IgD-negative memory B cell (primary cell): ENCODE results near the gene GOLGA8J. TPM values are rescaled to one million over a fixed set of nuclear protein-coding genes. Genes with fewer than 3 reads are reported as not detected.
"Not testable (repeated sequence)": the region's sequence is repeated elsewhere in the genome, so short reads cannot be mapped to it uniquely, and the experiment has no call there.

Experiments
- H3K27ac Mint-ChIP-seq, 3 donors: one replicate each; pipeline ENCODE4 v1.8.0; 2020 to 2022; ENCODE audit warnings: mild to moderate bottlenecking in 3 of 3, mixed read lengths in 3 of 3, moderate library complexity in 1 of 3
- H3K27me3 Mint-ChIP-seq: one replicate; pipeline ENCODE4 v1.8.0; 2021; ENCODE audit warnings: mixed read lengths
- H3K36me3 Mint-ChIP-seq: one replicate; pipeline ENCODE4 v1.8.0; 2020; ENCODE audit warnings: mild to moderate bottlenecking, mixed read lengths
- H3K4me1 Mint-ChIP-seq, 3 donors: one replicate each; pipeline ENCODE4 v1.8.0; 2020 to 2022; ENCODE audit warnings: mixed read lengths in 3 of 3, mild to moderate bottlenecking in 1 of 3
- H3K4me3 Mint-ChIP-seq, 4 donors: one replicate each; pipeline ENCODE4 v1.8.0; 2020 to 2022; ENCODE audit warnings: mild to moderate bottlenecking in 4 of 4, mixed read lengths in 4 of 4, moderate library complexity in 3 of 4
- H3K9me3 Mint-ChIP-seq, 3 donors: one replicate each; pipeline ENCODE4 v1.8.0; 2020 to 2021; ENCODE audit warnings: mixed read lengths in 3 of 3, mild to moderate bottlenecking in 1 of 3
- polyA plus RNA-seq: library from polyadenylated mRNA; unstranded; fragments of 300-500 nt; fragmentation: Illumina TruSeq; gene quantifications from one replicate; pipeline ENCODE4 v1.2.3, GENCODE V29; 2021

Gene GOLGA8J, protein sequence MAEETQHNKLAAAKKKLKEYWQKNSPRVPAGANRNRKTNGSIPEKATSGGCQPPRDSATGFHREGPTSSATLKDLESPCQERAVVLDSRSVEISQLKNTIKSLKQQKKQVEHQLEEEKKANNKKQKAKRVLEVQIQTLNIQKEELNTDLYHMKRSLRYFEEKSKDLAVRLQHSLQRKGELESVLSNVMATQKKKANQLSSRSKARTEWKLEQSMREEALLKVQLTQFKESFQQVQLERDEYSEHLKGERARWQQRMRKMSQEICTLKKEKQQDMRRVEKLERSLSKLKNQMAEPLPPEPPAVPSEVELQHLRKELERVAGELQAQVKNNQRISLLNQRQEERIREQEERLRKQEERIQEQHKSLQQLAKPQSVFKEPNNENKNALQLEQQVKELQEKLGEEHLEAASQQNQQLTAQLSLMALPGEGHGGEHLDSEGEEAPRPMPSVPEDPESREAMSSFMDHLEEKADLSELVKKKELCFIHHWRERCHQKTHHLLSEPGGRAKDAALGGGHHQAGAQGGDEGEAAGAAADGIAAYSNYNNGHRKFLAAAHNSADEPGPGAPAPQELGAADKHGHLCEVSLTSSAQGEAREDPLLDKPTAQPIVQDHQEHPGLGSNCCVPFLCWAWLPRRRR
- polyA plus RNA-seq = not detected

DNA sequence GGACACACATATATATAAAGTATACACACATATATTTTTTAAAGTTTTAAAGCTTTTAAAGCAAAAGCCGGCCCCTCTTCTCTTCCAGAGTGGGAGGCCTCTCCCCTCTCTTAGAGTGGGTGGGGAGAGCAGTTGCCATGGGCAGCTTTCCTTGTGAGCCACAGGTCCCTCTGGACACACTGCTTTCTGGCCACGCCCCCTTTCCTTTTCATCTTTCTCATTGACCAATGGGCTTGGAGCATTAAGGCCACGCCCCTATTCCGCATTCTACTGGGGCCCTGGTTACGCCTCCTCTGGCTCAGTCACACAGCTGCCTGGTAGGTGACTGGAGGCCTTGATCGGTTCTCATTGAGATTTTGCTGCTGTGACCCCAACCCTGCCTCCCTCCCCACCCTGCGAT, at the start of gene GOLGA8J:
Gene GOLGA8J, plus strand, starts transcription at position 301 of the 400 bp plus-strand sequence. Its CDS starts 98 bp downstream, at position 399.
- H3K4me3 Mint-ChIP-seq, H3K4me1 Mint-ChIP-seq, H3K27ac Mint-ChIP-seq, H3K27me3 Mint-ChIP-seq, H3K36me3 Mint-ChIP-seq, H3K9me3 Mint-ChIP-seq: not testable (repeated sequence)

DNA sequence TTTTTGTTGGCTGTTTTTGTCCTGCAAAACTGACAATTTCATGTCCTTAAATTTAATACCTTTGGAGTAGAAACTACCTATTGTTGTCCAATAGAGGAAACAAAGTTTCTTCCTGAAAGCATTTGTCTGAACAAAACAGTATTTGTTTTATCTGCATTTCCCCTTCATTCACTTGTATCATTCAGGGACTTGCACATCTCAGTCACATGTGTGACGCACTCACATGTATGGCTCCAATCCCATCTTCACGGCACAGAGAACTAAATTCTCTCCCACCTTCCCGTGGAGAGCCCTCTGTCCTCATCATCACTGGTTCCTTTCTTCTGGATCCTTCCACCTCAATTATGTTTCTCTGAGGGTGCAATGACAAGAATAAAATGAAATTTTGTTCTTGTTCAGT, 49.5 kb upstream of the GOLGA8J start:
- H3K27ac Mint-ChIP-seq = no peak overlapping the region

DNA sequence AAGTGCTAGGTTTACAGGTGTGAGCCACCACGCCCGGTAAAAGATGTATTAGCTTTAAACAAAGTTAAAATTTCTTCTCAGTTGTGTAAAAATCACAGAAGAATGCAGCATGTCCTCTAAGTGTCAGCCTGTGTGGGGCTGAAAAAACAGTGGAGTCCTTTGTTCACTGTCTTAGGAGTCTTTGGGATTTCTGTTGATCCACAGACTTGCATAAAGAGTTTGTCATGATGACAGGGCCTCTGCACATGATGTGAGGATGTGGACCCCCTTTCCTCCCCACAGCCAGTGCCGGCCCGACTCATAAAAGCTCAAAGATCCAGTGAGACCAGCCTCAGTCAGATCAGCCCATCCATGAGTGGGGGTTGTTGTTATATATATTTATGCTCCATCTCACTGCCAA, 49.0 kb upstream of the GOLGA8J start:
- H3K27ac Mint-ChIP-seq = no peak overlapping the region
- H3K4me1 Mint-ChIP-seq = no peaks in the 10 kb centered on the region
- no peak overlapping the region for H3K4me3 Mint-ChIP-seq
- peaks cover 5 to 22% (median 14%) of the 10 kb centered on the region in 3 donors for H3K9me3 Mint-ChIP-seq
- H3K27me3 Mint-ChIP-seq = no peaks in the 10 kb centered on the region
- H3K36me3 Mint-ChIP-seq = peaks cover 2% of the 10 kb centered on the region

More for the DNA sequence above, 49.5 kb upstream of the GOLGA8J start:
- Mint-ChIP-seq H3K36me3 (peaks cover 2% of the 10 kb centered on the region), H3K9me3 (peaks cover 5 to 20% (median 14%) of the 10 kb centered on the region in 3 donors), H3K27me3 (no peaks in the 10 kb centered on the region), H3K4me3 (no peak overlapping the region), H3K4me1 (no peaks in the 10 kb centered on the region)

DNA sequence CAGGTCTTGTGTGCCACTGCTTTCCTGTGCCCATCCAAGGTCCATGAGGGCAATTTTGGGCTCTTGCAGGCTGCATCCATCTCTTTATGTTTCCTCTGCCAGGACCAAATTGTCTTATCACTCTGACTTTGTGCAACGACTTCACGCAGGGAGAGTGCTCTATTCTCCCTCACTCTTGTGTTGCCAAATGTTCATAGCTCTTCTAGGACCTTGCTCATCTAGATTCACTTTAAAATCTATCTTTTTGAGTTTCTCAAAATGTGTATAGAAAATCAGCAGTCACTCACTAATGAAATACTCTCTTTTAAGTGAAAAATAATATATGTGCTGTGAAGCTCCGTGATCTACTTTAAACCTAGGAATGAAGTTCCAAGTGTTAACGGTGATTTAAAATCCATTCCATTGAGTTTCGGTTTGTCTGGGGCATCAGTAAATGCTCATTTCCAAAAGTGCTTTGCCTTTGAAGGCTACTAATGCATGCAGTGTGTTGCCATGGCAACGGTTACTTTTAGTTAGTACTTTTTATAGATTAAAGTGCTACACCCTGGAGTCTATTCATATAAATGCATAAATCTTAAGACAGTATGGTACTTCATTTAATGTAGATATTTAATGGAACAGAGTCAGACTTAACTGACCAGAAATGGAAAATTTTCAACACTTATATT, 46.6 kb upstream of the GOLGA8J start:
- Mint-ChIP-seq H3K9me3 (peaks cover 2 to 11% (median 10%) of the 10 kb centered on the region in 3 donors), H3K36me3 (peaks cover 2% of the 10 kb centered on the region), H3K4me1 (no peaks in the 10 kb centered on the region), H3K27ac (no peak overlapping the region), H3K27me3 (no peaks in the 10 kb centered on the region), H3K4me3 (no peak overlapping the region)

DNA sequence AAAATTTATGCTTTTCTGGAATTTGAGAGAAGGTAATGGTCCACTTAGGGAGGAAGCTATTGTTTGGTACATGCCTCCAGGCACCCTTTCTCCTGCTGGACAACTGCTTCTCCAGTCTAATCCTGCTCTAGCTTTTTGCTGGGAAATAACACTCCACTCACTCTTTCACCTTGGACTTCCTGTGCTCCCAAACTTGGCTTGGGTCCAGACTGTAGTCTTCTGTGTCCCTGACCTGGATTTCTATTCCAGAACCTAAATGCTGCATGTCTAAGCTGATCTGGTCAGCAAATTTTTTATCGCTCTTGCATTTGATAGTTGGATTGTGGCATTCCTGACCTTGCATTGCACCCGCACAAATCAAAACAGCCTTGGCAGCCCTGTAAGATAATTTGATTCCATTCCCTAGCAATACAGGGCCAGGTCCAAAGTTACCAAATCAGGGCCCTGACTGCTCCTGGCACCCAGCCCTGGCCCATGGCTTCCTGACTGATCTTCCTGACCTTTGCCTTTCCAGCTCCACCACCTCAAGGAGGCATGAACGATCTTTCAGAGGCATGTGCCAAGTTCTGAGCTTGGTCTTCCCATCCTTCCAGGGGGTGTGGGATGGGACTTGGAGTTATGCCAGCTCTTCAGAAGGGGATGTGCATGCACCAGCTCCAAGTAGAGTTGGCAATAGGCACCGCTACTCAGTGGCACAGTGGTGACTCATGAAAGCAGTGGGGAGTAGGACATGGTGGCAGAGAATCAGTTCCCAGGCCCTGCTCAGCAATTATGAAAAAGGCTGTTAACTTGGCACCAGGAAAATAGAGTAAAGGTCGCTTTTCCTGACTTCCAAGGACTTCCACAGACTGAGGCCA, 43.9 kb upstream of the GOLGA8J start:
- peaks cover 2 to 11% (median 7%) of the 10 kb centered on the region in 3 donors for H3K9me3 Mint-ChIP-seq
- H3K27ac Mint-ChIP-seq = no peak overlapping the region
- H3K4me1 Mint-ChIP-seq = no peaks in the 10 kb centered on the region
- no peak overlapping the region for H3K4me3 Mint-ChIP-seq
- H3K27me3 Mint-ChIP-seq = no peaks in the 10 kb centered on the region
- peaks cover 2% of the 10 kb centered on the region for H3K36me3 Mint-ChIP-seq

DNA sequence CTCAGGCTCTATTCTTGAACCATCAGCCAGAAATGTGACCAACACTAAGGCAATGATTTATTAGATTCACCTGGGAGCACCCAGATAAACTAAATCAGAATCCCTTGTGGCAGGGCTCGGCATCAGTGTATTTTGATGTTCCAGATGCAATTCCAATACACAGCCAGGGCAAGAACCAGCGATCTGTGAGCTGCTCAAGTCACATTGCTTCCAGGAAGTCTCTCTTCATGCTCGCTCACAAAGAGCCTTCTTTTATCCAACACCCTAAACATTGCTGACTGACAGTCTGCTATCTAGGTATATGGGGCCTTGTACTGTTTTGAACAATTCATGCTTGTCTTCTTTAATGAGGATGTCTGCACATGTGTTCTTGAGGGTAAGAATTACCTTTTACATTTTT, 40.9 kb upstream of the GOLGA8J start:
- Mint-ChIP-seq H3K27ac (no peak overlapping the region), H3K36me3 (no peaks in the 10 kb centered on the region), H3K4me1 (no peaks in the 10 kb centered on the region), H3K4me3 (no peak overlapping the region), H3K27me3 (no peaks in the 10 kb centered on the region), H3K9me3 (peaks cover 0 to 10% (median 3%) of the 10 kb centered on the region in 3 donors)

DNA sequence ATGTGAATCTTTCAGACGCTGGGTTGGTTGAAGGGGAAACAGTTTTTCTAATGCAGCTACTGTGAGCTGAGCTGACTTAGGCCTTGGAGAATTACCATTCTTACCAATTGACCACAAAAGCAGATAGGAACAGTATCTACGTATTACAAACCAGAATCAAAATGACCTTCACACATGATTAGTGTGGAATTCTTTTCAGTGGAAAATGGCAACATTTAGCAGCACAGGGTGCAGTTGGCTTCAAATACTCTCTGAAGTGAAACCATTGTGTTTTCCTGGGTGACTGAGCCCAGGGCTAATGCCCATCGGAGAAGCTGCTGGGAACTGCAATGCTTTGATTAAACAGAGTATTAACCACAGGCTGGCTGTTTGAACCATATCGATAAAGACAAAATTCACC, 40.2 kb upstream of the GOLGA8J start:
- Mint-ChIP-seq H3K4me1 (no peaks in the 10 kb centered on the region), H3K27me3 (no peaks in the 10 kb centered on the region), H3K4me3 (no peak overlapping the region), H3K36me3 (no peaks in the 10 kb centered on the region), H3K9me3 (peaks cover 0 to 3% (median 3%) of the 10 kb centered on the region in 3 donors), H3K27ac (no peak overlapping the region)

DNA sequence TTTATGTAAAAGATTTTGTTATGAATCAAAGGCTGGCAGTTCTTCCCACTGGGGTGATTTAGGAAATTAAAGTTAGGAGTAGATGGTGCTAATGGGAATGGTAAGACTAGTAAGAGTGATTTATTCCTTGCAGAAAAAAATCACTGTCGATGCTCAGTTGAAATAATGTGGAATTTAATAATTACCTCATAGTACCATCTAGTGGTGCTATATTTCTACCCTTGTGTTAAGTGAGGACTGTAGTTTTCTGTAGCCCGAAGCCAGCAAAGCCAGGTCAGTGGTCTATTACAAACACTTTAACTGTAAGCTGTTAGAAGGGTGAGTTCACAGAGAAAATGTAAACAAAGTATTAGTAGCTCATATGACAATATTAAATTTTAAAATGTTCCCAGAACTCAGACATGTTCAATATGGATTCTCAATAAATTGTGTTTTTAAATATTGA, 39.5 kb upstream of the GOLGA8J start:
- Mint-ChIP-seq H3K4me1 (no peaks in the 10 kb centered on the region), H3K27ac (no peak overlapping the region), H3K4me3 (no peak overlapping the region), H3K27me3 (no peaks in the 10 kb centered on the region), H3K36me3 (no peaks in the 10 kb centered on the region), H3K9me3 (peaks cover 0 to 3% (median 0%) of the 10 kb centered on the region in 3 donors)

DNA sequence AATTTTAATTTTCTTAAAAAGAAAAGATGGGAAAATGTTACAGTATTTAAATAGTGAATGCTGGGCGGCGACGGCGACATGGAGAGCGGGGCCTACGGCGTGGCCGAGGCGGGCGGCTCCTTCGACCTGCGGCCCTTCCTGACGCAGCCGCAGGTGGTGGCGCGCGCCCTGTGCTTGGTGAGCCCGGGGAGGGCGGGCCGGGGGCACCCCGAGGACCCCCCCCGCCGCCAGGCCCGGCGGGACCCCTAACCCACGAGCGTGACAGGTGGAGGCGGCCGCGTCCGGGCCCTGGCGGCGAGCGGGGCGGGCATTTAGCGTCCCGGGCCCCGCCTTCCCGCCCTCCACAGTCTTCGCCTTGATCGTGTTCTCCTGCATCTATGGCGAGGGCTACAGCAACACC, 38.4 kb upstream of the GOLGA8J start:
- H3K4me1 Mint-ChIP-seq = no peaks in the 10 kb centered on the region
- H3K27me3 Mint-ChIP-seq = no peaks in the 10 kb centered on the region
- H3K36me3 Mint-ChIP-seq = no peaks in the 10 kb centered on the region
- no peak overlapping the region for H3K4me3 Mint-ChIP-seq
- H3K9me3 Mint-ChIP-seq = no peaks in the 10 kb centered on the region
- no peak overlapping the region for H3K27ac Mint-ChIP-seq

DNA sequence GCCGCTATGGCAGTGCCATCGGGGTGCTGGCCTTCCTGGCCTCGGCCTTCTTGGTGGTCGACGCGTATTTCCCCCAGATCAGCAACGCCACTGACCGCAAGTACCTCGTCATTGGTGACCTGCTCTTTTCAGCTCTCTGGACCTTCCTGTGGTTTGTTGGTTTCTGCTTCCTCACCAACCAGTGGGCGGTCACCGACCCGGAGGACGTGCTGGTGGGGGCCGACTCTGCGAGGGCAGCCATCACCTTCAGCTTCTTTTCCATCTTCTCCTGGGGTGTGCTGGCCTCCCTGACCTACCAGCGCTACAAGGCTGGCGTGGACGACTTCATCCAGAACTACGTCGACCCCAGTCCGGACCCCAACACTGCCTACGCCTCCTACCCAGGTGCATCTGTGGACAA, 37.9 kb upstream of the GOLGA8J start:
- not testable (repeated sequence) for H3K36me3 Mint-ChIP-seq, H3K9me3 Mint-ChIP-seq, H3K4me1 Mint-ChIP-seq, H3K27ac Mint-ChIP-seq, H3K27me3 Mint-ChIP-seq, H3K4me3 Mint-ChIP-seq

DNA sequence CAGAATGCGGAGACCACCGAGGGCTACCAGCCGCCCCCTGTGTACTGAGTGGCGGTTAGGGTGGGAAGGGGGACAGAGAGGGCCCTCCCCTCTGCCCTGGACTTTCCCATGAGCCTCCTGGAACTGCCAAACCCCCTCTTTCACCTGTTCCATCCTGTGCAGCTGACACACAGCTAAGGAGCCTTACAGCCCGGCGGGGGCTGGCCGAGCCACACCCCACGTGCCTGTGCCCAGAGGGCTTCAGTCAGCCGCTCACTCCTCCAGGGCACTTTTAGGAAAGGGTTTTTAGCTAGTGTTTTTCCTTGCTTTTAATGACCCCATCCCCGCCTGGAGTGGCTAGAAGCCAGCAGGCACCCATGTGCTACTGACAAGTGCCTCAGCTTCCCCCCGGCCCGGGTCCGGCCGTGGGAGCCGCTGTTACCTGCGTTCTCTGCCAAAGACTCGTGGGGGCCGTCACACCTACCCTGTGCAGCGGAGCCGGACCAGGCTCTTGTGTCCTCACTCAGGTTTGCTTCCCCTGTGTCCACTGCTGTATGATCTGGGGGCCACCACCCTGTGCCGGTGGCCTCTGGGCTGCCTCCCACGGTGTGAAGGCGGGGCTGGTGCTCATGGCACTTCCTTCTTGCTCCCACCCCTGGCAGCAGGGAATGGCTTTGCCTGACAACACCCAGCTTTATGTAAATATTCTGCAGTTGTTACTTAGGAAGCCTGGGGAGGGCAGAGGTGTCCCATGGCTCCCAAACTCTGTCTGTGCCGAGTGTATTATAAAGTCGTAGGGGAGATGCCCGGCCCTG, 37.3 kb upstream of the GOLGA8J start:
- not testable (repeated sequence) for H3K9me3 Mint-ChIP-seq, H3K27me3 Mint-ChIP-seq, H3K4me1 Mint-ChIP-seq, H3K27ac Mint-ChIP-seq, H3K4me3 Mint-ChIP-seq, H3K36me3 Mint-ChIP-seq

DNA sequence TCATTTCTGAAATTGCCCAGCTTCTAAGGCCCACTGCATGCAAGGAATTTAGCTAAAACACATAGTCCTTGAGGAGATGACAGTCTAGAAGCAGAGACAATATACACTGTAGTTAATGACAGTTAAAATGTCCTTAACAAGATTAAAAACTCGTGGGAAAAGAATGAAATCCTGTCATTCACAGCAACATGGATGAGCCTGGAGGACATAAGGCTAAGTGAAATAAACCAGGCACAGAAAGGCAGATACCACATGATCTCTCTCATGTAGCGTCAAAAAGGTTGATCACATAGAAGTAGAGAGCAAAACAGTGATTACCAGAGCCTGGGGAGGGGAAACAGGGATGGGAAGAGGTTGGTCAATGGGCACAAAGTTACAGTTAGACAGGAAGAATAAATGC, 36.3 kb upstream of the GOLGA8J start:
- no peaks in the 10 kb centered on the region for H3K4me1 Mint-ChIP-seq
- H3K27me3 Mint-ChIP-seq = peaks cover 1% of the 10 kb centered on the region
- no peaks in the 10 kb centered on the region for H3K9me3 Mint-ChIP-seq
- no peak overlapping the region for H3K27ac Mint-ChIP-seq
- no peaks in the 10 kb centered on the region for H3K36me3 Mint-ChIP-seq
- no peak overlapping the region for H3K4me3 Mint-ChIP-seq

DNA sequence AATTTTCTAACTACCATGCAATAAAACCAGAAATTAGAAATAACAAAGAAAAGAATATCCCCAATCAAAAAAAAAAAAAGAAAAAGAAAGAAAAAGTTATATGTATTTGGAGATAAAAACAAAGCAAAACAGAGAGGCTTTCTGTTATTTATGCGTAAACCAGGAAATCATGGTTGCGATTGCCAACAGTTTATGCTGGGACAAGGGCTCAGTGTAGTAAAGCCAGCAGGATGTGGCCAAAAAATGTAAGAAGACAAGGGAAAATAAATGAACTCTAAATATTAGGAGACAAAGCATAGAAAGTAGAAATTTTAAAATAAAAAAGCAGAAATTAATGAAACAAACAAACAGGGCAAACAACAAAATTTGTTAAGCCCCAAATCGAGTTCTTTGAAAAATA, 27.2 kb upstream of the GOLGA8J start:
- Mint-ChIP-seq H3K36me3 (peaks cover 2% of the 10 kb centered on the region), H3K27me3 (peaks cover 2% of the 10 kb centered on the region), H3K4me1 (no peaks in the 10 kb centered on the region), H3K9me3 (peaks cover 2 to 11% (median 3%) of the 10 kb centered on the region in 3 donors), H3K4me3 (no peak overlapping the region), H3K27ac (no peak overlapping the region)

DNA sequence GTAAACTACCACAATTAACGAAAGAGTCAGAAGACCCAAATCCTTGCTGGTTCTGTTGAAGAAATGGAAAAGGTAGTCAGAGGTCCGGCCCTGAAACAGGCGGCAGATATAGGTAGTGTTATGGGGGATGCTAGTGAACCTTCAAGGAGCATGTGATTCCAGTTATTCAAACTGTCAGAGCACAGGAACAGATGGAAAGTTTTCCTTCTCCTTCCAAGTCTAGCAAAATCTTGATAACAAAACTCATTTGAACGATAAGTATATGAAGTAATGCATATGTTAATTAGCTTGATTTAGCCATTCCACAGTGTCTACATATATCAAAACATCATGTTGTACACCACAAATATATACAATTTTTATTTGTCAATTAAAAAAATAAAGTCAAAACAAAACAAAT, 26.6 kb upstream of the GOLGA8J start:
- peaks cover 3 to 11% (median 3%) of the 10 kb centered on the region in 3 donors for H3K9me3 Mint-ChIP-seq
- no peaks in the 10 kb centered on the region for H3K4me1 Mint-ChIP-seq
- H3K27ac Mint-ChIP-seq = no peak overlapping the region
- peaks cover 2% of the 10 kb centered on the region for H3K36me3 Mint-ChIP-seq
- H3K4me3 Mint-ChIP-seq = no peak overlapping the region
- H3K27me3 Mint-ChIP-seq = peaks cover 2% of the 10 kb centered on the region
